Measurements from ENCODE around the gene MIER1. TPM values are rescaled to one million over a fixed set of nuclear protein-coding genes. Genes with fewer than 3 reads are reported as not detected.

MIER1 gene
- total RNA-seq, 1 donor from 2014 or later = 19.1 TPM

DNA sequence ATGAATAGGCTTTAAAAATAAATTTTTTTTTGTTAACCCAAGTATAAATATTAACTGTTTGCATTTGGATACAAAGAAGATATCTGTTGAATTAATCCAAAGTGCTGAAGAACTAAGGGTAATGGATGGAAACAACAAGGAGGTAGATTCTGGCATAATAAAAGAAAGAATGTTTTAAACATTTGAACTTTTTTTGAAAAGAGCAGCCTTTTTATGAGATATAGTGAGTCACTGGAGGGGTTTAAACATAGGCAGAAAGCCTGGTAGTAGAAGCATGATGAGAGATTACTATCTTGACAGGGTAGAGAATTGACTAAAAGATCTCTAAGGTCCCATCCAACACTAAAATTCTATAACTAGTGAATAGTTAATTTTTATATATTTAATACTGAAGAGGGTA is 2.7 kb downstream of the MIER1 start:
- H3K4me3 ChIP-seq (ENCODE audit: low read depth, low read length) = no peak overlapping the region
- TF ChIP-seq, protein P1, sequence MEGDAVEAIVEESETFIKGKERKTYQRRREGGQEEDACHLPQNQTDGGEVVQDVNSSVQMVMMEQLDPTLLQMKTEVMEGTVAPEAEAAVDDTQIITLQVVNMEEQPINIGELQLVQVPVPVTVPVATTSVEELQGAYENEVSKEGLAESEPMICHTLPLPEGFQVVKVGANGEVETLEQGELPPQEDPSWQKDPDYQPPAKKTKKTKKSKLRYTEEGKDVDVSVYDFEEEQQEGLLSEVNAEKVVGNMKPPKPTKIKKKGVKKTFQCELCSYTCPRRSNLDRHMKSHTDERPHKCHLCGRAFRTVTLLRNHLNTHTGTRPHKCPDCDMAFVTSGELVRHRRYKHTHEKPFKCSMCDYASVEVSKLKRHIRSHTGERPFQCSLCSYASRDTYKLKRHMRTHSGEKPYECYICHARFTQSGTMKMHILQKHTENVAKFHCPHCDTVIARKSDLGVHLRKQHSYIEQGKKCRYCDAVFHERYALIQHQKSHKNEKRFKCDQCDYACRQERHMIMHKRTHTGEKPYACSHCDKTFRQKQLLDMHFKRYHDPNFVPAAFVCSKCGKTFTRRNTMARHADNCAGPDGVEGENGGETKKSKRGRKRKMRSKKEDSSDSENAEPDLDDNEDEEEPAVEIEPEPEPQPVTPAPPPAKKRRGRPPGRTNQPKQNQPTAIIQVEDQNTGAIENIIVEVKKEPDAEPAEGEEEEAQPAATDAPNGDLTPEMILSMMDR (conservative IDR thresholded peaks at IDR 0.05; ENCODE audit: low read depth, low read length) = no peak
- DNase-seq (ENCODE audit: low read depth) = no peak

DNA sequence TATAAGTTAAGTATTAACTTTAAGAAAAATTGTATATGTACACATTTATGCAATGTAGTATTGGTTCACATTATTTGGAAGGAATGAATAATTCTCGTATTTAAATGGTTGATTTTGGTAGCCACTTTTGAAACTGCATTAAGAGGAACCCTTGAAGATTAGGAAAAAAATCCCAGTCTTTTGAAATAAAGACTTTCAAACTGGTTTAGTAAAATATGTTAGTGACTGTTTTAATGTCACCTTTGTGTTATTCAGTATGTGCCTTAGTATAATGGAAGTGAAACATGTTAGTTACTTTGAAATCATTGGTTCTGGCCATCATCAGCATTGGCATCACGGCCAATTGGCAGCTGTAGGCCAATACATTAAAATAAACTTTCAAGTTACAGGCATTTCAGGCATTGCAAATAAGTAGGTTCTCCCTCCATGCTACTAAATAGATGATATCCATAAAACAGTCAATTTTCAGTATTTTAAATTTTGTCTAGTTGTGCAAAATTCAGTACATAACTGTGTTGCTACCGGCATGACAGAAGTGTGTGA is 4.4 kb downstream of the MIER1 start:
- peak overlapping the region; percentile 79 for H3K4me3 ChIP-seq (ENCODE audit: low read depth, low read length)
- DNase-seq (ENCODE audit: low read depth) = no peak
- TF ChIP-seq, protein P1 (conservative IDR thresholded peaks at IDR 0.05; ENCODE audit: low read depth, low read length) = no peak

DNA sequence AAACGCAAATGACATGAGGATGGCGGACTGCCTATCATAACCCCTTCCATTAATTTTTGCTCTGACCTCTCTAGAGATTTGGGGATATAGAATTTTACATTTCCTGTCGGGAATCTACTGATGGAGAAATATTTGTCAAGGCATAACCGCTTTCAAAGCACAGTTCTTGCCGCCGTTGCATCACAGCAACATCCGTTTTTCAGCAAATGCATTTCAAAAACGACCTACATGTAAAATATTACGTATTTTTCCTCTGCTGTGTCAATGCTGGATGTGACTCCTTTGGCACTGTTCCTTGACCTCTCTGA is 4.9 kb downstream of the MIER1 start:
- H3K4me3 ChIP-seq (ENCODE audit: low read depth, low read length) = peak overlapping the region; percentile 79
- DNase-seq (ENCODE audit: low read depth) = no peak
- TF ChIP-seq, protein P1 (conservative IDR thresholded peaks at IDR 0.05; ENCODE audit: low read depth, low read length) = no peak

DNA sequence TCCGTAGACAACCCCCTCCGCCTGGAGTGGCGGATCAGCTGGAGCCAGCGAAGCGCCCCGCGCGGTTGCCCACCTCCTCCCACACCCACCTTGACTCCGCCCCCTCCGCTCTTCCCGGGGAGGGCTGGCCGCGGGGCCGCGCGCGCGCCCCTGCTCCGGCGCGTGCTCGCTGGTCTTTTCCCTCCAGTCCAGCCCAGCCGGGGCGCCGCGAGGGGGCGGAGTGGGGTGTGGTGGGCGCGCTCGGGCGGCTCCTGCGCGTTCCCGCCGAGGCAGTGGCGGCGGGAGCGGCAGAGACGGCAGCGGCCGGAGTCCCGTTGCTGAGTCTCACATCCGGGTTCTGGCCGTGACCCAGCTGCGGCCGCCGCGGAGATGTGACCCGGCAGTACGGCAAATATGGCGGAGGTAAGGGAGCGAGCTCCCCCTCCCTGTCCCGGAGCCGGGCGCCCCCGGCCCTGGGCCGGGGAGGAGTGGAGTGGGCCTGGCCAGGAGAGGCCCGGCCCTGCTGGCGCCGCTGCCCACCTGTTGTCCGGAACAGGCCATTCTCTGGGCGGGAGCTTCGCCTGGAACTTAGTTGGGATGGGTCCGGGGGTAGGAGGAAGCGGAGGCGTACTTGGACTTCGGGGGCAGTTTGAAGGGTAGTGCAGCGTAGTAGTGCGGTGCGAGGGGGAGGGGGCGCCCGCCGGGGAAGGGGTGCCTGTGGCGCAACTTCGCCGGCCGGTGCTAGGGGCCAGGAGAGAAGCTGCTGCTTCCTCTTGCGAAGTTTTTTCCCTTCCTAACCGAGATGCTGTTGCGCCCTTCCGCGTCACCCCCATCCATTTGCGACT is 5.4 kb downstream of the MIER1 start:
- H3K4me3 ChIP-seq (ENCODE audit: low read depth, low read length) = peak overlapping the region; percentile 79
- no peak for DNase-seq (ENCODE audit: low read depth)
- TF ChIP-seq, protein P1 (conservative IDR thresholded peaks at IDR 0.05; ENCODE audit: low read depth, low read length) = no peak

DNA sequence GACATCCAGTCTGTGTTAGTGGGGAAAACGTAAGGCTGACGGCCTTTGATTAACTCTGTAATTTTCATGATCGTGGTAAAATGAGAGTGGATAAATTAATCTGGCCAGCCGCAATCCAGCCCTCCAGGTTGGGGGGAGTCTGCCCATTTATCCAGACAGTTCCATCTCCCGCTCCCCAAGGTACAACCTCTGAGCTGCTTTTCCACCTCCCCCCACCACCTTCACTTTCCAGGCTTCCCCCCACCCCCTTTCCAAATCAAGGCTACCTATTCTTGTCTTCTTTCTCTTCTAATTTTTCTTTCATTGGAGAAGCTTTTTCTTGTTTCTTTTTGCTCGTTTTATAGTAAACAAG is 6.0 kb downstream of the MIER1 start:
- TF ChIP-seq, protein P1 (conservative IDR thresholded peaks at IDR 0.05; ENCODE audit: low read depth, low read length) = no peak
- DNase-seq (ENCODE audit: low read depth) = no peak
- H3K4me3 ChIP-seq (ENCODE audit: low read depth, low read length) = peak overlapping the region; percentile 79

DNA sequence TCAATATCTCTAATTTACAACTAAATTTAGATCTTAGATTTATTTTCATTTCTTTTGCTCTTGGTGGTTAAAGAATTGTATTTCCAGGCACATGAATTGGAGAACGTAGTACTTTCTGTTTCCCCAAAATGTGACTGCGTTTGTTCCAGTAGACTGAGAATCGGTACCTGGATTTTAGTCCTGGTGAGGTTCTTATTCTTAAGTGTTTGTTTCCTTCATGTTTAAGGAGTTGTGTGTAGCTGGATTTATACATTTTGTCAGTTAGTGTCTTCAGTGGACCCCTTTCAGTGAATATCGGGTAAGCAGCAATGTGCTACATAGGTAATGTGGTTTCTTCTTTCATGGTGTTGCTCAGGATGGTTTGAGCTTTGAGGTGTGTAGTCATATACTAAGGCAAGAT is 6.8 kb downstream of the MIER1 start:
- peak overlapping the region; percentile 79 for H3K4me3 ChIP-seq (ENCODE audit: low read depth, low read length)
- TF ChIP-seq, protein P1 (conservative IDR thresholded peaks at IDR 0.05; ENCODE audit: low read depth, low read length) = no peak
- DNase-seq (ENCODE audit: low read depth) = no peak

DNA sequence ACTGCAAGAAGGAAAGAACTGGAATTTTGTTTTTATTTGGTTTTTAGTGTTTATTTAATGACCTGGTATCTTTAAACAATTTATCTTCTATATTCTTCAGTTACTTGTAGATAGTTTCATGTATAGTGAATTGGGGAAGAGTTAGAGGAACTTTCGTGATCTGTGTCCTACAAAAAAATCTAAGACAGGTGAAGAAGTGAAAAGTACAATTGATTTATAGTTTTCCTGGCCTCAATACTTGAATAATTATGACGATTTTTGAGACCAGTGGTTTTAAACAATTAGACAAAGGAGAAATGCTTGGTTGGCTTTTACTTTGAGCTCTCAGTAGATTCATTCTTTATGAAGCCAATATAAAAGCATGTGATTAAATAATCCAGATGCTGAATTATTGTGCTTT is 7.5 kb downstream of the MIER1 start:
- H3K4me3 ChIP-seq (ENCODE audit: low read depth, low read length) = peak overlapping the region; percentile 79
- TF ChIP-seq, protein P1 (conservative IDR thresholded peaks at IDR 0.05; ENCODE audit: low read depth, low read length) = no peak
- DNase-seq (ENCODE audit: low read depth) = no peak
